Hepatocyte (in vitro differentiated cells): ENCODE data around the gene LRRTM1. TPM values are rescaled to one million over a fixed set of nuclear protein-coding genes. Genes with fewer than 3 reads are reported as not detected.

ENCODE experiments used
- DNase-seq: peaks from one replicate; pipeline ENCODE4 v3.0.0-alpha.2; 2016; ENCODE audit warnings: low spot score
- H2AFZ ChIP-seq: fragments of 200-600 bp; sonication (generic); 2 replicates; pipeline ENCODE4 v1.6.0; 2016; ENCODE audit warnings: antibody characterized with exemption, mild to moderate bottlenecking
- H3K27ac ChIP-seq: fragments of 200-600 bp; sonication (generic); 2 replicates; pipeline ENCODE4 v1.5.1; 2016; ENCODE audit warnings: mild to moderate bottlenecking
- H3K27me3 ChIP-seq: fragments of 200-600 bp; sonication (generic); 2 replicates; pipeline ENCODE4 v1.6.1; 2016
- H3K36me3 ChIP-seq: fragments of 200-600 bp; sonication (generic); replicated peaks from 2 replicates; pipeline ENCODE4 v1.5.1; 2016; ENCODE audit warnings: low read depth; ENCODE audit not compliant: insufficient read depth
- H3K4me1 ChIP-seq: fragments of 200-600 bp; sonication (generic); 2 replicates; pipeline ENCODE4 v1.5.1; 2016; ENCODE audit warnings: mild to moderate bottlenecking, moderate library complexity; ENCODE audit not compliant: insufficient read depth
- H3K4me2 ChIP-seq: fragments of 200-600 bp; sonication (generic); 2 replicates; pipeline ENCODE4 v1.6.0; 2016
- H3K4me3 ChIP-seq: fragments of 200-600 bp; sonication (generic); 2 replicates; pipeline ENCODE4 v1.5.1; 2016; ENCODE audit warnings: mild to moderate bottlenecking
- H3K79me2 ChIP-seq: fragments of 200-600 bp; sonication (generic); 2 replicates; pipeline ENCODE4 v1.6.0; 2017; ENCODE audit warnings: mild to moderate bottlenecking
- H3K9me2 ChIP-seq: fragments of 200-600 bp; sonication (generic); replicated peaks from 2 replicates; pipeline ENCODE4 v1.6.0; 2017; ENCODE audit warnings: mild to moderate bottlenecking; ENCODE audit not compliant: insufficient read depth
- H3K9me3 ChIP-seq: fragments of 200-600 bp; sonication (generic); 2 replicates; pipeline ENCODE4 v1.5.1; 2016; ENCODE audit warnings: low read depth, mild to moderate bottlenecking
- H4K20me1 ChIP-seq: fragments of 200-600 bp; sonication (generic); 2 replicates; pipeline ENCODE4 v1.6.0; 2016; ENCODE audit warnings: mild to moderate bottlenecking; ENCODE audit not compliant: insufficient read depth, poor library complexity, severe bottlenecking
- CTCF ChIP-seq: fragments of 200-600 bp; sonication (generic); IDR thresholded peaks from 2 replicates; pipeline ENCODE4 v1.5.1; 2016; ENCODE audit warnings: antibody characterized with exemption, mild to moderate bottlenecking; ENCODE audit not compliant: poor library complexity
- EZH2 ChIP-seq: fragments of 200-600 bp; sonication (generic); IDR thresholded peaks from 2 replicates; pipeline ENCODE4 v1.6.1; 2016; ENCODE audit warnings: antibody characterized with exemption, mild to moderate bottlenecking, borderline replicate concordance
- EZH2phosphoT487 ChIP-seq: fragments of 200-600 bp; sonication (generic); IDR thresholded peaks from one replicate; pipeline ENCODE4 v1.6.1; 2018; ENCODE audit warnings: antibody characterized with exemption, mild to moderate bottlenecking, low read depth, moderate library complexity; ENCODE audit not compliant: unreplicated experiment, severe bottlenecking
- WGBS: methylation state at CpG from one replicate; pipeline ENCODE4 v1.1.6; 2016; ENCODE audit warnings: low lambda C conversion rate; ENCODE audit errors: missing lambda C conversion rate; 5-methylcytosine and 5-hydroxymethylcytosine counted together
- polyA plus RNA-seq: library from polyadenylated mRNA; unstranded; fragments of >200 nt; fragmentation: Nextera tagmentation; extraction: Ambion mirVana; gene quantifications from 2 replicates; pipeline ENCODE4 v1.2.1, GENCODE V29; 2016
- total RNA-seq: library from RNA; depleted of rRNA; stranded (reverse); fragments of >200 nt; gene quantifications from 2 replicates; pipeline ENCODE4 v1.2.3, GENCODE V29; 2014

LRRTM1 gene
- total and polyA plus RNA-seq, 2 experiments from 2014 or later, result 1.3 to 2.7 TPM

- H3K27me3 ChIP-seq, result no peaks in the 10 kb centered on the region
- 91% methylated on average over 2 of the region's 2 CpGs for WGBS
- no peaks in the 10 kb centered on the region for H4K20me1 ChIP-seq
- no peak overlapping the region for H3K4me3 ChIP-seq
- DNase-seq, result no peak
- no peaks in the 10 kb centered on the region for H3K36me3 ChIP-seq
- no peak overlapping the region for H2AFZ ChIP-seq
- H3K4me1 ChIP-seq, result no peaks in the 10 kb centered on the region
- TF ChIP-seq CTCF (no peak), EZH2phosphoT487 (no peak), EZH2 (no peak)
- no peak overlapping the region for H3K4me2 ChIP-seq
- H3K9me2 ChIP-seq, result no peaks in the 10 kb centered on the region
- H3K9me3 ChIP-seq, result no peaks in the 10 kb centered on the region
- no peaks in the 10 kb centered on the region for H3K79me2 ChIP-seq
- no peak overlapping the region for H3K27ac ChIP-seq
Measured at GRCh38 chr2:80280598-80280997, 24.0 kb downstream of the LRRTM1 start.

GRCh38 chr2:80269806-80270205 is 34.7 kb downstream of the LRRTM1 start:
- 60% methylated on average over 5 of the region's 5 CpGs for WGBS
- no peak overlapping the region for H3K4me3 ChIP-seq
- no peak overlapping the region for H2AFZ ChIP-seq
- H3K9me3 ChIP-seq, result no peaks in the 10 kb centered on the region
- H3K27ac ChIP-seq, result no peak overlapping the region
- H3K79me2 ChIP-seq, result no peaks in the 10 kb centered on the region
- no peaks in the 10 kb centered on the region for H3K36me3 ChIP-seq
- no peak overlapping the region for H3K4me2 ChIP-seq
- no peaks in the 10 kb centered on the region for H4K20me1 ChIP-seq
- no peaks in the 10 kb centered on the region for H3K27me3 ChIP-seq
- H3K4me1 ChIP-seq, result no peaks in the 10 kb centered on the region
- H3K9me2 ChIP-seq, result no peaks in the 10 kb centered on the region
- TF ChIP-seq EZH2 (no peak), EZH2phosphoT487 (no peak), CTCF (no peak)
- peak; percentile 28 for DNase-seq

GRCh38 chr2:80266231-80266630 is 38.3 kb downstream of the LRRTM1 start:
- Histone ChIP-seq H3K9me2 (no peaks in the 10 kb centered on the region), H3K27me3 (no peaks in the 10 kb centered on the region), H3K4me1 (no peaks in the 10 kb centered on the region), H3K4me2 (no peak overlapping the region), H3K4me3 (no peak overlapping the region), H3K9me3 (no peaks in the 10 kb centered on the region), H4K20me1 (no peaks in the 10 kb centered on the region), H3K36me3 (no peaks in the 10 kb centered on the region), H3K79me2 (no peaks in the 10 kb centered on the region), H3K27ac (no peak overlapping the region), H2AFZ (no peak overlapping the region)
- DNase-seq, result no peak
- WGBS, result 95% methylated on average over 6 of the region's 6 CpGs
- TF ChIP-seq EZH2phosphoT487 (no peak), EZH2 (no peak), CTCF (no peak)

DNA sequence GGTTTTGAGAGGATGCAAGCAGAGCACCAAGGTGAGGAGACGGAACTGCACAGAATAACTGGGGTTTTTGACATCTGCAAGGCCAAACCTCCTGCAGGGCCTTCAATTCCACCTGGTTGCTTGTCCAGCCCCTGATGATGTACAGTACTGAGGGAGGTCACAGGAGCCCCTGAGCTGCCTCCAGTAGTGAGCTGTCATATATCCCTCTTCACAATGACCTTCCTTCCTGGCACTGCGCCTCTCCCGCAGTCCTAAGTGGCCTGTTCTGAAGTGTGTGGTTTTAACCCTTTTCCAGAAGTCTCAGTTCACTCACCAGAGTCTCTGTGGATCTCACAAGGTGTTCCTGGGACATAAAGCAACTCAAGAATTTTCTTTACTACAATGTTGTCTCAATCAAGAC is 45.3 kb downstream of the LRRTM1 start:
- no peaks in the 10 kb centered on the region for H4K20me1 ChIP-seq
- TF ChIP-seq EZH2 (no peak), CTCF (no peak), EZH2phosphoT487 (no peak)
- H3K79me2 ChIP-seq, result no peaks in the 10 kb centered on the region
- H3K27me3 ChIP-seq, result no peaks in the 10 kb centered on the region
- H3K4me1 ChIP-seq, result no peaks in the 10 kb centered on the region
- H3K9me2 ChIP-seq, result no peaks in the 10 kb centered on the region
- H3K4me2 ChIP-seq, result no peak overlapping the region
- no peaks in the 10 kb centered on the region for H3K9me3 ChIP-seq
- H3K4me3 ChIP-seq, result no peak overlapping the region
- H2AFZ ChIP-seq, result no peak overlapping the region
- no peak overlapping the region for H3K27ac ChIP-seq
- no peak for DNase-seq
- no peaks in the 10 kb centered on the region for H3K36me3 ChIP-seq
- 85% methylated on average over 3 of the region's 3 CpGs for WGBS
